Activated CD8-positive, alpha-beta memory T cell treated with anti-CD3 and anti-CD28 coated beads for 4 hours (primary cell): ENCODE data around the gene PASK.
A peak's percentile ranks its signal among the peaks of the same experiment; 100 is the strongest.

ENCODE experiments used
- DNase-seq, 2 donors: peaks; one replicate each; pipeline ENCODE4 v3.0.0-alpha.2; 2020; ENCODE audit warnings: low read depth in 2 of 2

PASK gene

GRCh38 chr2:241066171-241066892, 82.9 kb downstream of the PASK start:
- DNase-seq: no peak

- no peak for DNase-seq
Observed at GRCh38 chr2:241065355-241065803, 83.9 kb downstream of the PASK start.

DNA sequence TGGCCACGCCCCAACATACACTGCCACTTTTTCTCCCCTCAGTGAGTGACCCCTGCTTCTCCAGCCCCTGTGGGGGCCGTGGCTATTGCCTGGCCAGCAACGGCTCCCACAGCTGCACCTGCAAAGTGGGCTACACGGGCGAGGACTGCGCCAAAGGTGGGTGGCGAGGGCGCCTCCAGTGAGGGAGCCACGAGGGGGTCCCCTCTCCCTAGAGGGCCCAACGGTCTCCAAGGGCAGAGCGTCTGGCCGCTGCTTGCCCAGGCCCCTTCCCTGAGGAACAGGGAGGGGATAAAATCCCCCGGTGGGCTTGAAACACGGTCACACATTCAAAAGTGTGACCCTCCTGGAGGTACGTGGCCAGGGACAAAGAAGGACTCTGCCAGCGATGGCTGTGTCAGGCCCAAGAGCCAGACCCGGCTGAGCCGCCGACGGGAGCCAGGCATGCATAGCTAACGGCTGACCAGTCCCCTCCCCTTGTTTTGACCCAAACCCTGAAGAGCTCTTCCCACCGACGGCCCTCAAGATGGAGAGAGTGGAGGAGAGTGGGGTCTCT, 84.4 kb downstream of the PASK start:
- DNase-seq: no peak

GRCh38 chr2:241064008-241064801, 85.1 kb downstream of the PASK start:
- DNase-seq: peak in 1 of 2 donors; percentile 6

DNA sequence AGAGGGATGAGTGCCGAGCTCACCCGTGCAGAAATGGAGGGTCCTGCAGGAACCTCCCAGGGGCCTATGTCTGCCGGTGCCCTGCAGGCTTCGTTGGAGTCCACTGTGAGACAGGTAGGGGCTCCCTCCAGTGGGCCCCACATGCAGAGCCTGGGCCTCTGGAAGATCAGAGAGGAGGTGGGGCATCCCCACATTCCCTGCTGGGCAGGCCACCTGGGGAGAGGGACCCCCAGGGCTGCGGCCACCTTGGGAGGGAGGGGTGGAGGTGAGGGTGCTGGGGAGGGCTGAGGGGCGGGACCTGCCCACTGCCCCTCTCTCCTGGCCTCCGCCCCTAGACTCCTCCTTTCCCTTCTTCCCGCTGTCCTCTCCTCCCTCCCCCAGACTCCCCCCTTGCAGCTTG, 85.7 kb downstream of the PASK start:
- DNase-seq: no peak

GRCh38 chr2:241063093-241063551, 86.2 kb downstream of the PASK start:
- no peak for DNase-seq

GRCh38 chr2:241062389-241063092, 86.7 kb downstream of the PASK start:
- DNase-seq: no peak

- DNase-seq: no peak
Observed at GRCh38 chr2:241061275-241061674, 88.0 kb downstream of the PASK start.
